Endodermal cell (in vitro differentiated cells): ENCODE measurements around the gene IVD. TPM values are rescaled to one million over a fixed set of nuclear protein-coding genes. Genes with fewer than 3 reads are reported as not detected.

Experiments used
- DNase-seq: peaks from one replicate; pipeline ENCODE4 v3.0.0-alpha.2; 2017
- H3K27ac ChIP-seq: 2 replicates; pipeline ENCODE4 v1.5.1; 2013; ENCODE audit warnings: mild to moderate bottlenecking, low read depth, low read length, moderate library complexity
- H3K27me3 ChIP-seq: 2 replicates; pipeline ENCODE4 v1.6.1; 2013; ENCODE audit warnings: mild to moderate bottlenecking, low read length, moderate library complexity; ENCODE audit not compliant: insufficient read depth, control insufficient read depth, poor library complexity, severe bottlenecking
- H3K36me3 ChIP-seq: 2 replicates; pipeline ENCODE4 v1.7.0; 2013; ENCODE audit warnings: mild to moderate bottlenecking, low read length, moderate library complexity; ENCODE audit not compliant: control insufficient read depth, insufficient read depth
- H3K4me1 ChIP-seq: one replicate; pipeline ENCODE4 v1.7.0; 2013; ENCODE audit warnings: low read length; ENCODE audit not compliant: control insufficient read depth, insufficient read depth
- H3K4me3 ChIP-seq: 2 replicates; pipeline ENCODE4 v1.5.1; 2013; ENCODE audit warnings: mild to moderate bottlenecking, low read length, moderate library complexity
- H3K9ac ChIP-seq: 2 replicates; pipeline ENCODE4 v1.6.1; 2013; ENCODE audit warnings: mild to moderate bottlenecking, low read length, moderate library complexity; ENCODE audit not compliant: poor library complexity, severe bottlenecking; ENCODE audit errors: extremely low read depth
- H3K9me3 ChIP-seq: 2 replicates; pipeline ENCODE4 v1.6.1; 2013; ENCODE audit warnings: mild to moderate bottlenecking, low read length, moderate library complexity; ENCODE audit not compliant: control insufficient read depth
- H3K27ac Mint-ChIP-seq: 2 replicates; pipeline ENCODE4 v1.8.0; 2020; ENCODE audit warnings: mixed read lengths
- H3K27me3 Mint-ChIP-seq: 2 replicates; pipeline ENCODE4 v1.8.0; 2021; ENCODE audit warnings: mild to moderate bottlenecking, mixed read lengths; ENCODE audit not compliant: insufficient read depth
- H3K36me3 Mint-ChIP-seq: 2 replicates; pipeline ENCODE4 v1.8.0; 2020; ENCODE audit warnings: low read depth, mixed read lengths
- H3K4me1 Mint-ChIP-seq: 2 replicates; pipeline ENCODE4 v1.8.0; 2020; ENCODE audit warnings: mixed read lengths
- H3K4me3 Mint-ChIP-seq: 2 replicates; pipeline ENCODE4 v1.8.0; 2020; ENCODE audit warnings: mild to moderate bottlenecking, moderate library complexity, mixed read lengths
- H3K9me3 Mint-ChIP-seq: 2 replicates; pipeline ENCODE4 v1.8.0; 2020; ENCODE audit warnings: mild to moderate bottlenecking, mixed read lengths
- WGBS, 2 experiments: methylation state at CpG; one replicate each; pipeline versions ENCODE4 v1.1.5 to v1.1.7; 2013; ENCODE audit warnings: missing lambda C conversion rate in 2 of 2, mixed read lengths in 1 of 2; ENCODE audit not compliant: insufficient coverage in 1 of 2, insufficient read length in 1 of 2; 5-methylcytosine and 5-hydroxymethylcytosine counted together
- total RNA-seq, 2 donors: library from RNA; stranded (reverse); fragmentation: NEBNext Ultra II Directional in 1 of 2; extraction: Animal tissue kit (Norgen Biotek cat#: 25700) in 1 of 2; gene quantifications; 2 replicates in 1 of 2; 3 replicates in 1 of 2; pipeline ENCODE4 v1.2.1, GENCODE V29; 2021
- TF ChIP-seq, protein P1 (sequence below): fragments of 200-600 bp; sonication (generic); conservative IDR thresholded peaks from 2 replicates; pipeline ENCODE4 v1.5.0; 2021; ENCODE audit warnings: antibody characterized with exemption, mild to moderate bottlenecking

IVD gene
- total RNA-seq, 2 donors from 2014 or later: 90.6 to 98.7 TPM

DNA sequence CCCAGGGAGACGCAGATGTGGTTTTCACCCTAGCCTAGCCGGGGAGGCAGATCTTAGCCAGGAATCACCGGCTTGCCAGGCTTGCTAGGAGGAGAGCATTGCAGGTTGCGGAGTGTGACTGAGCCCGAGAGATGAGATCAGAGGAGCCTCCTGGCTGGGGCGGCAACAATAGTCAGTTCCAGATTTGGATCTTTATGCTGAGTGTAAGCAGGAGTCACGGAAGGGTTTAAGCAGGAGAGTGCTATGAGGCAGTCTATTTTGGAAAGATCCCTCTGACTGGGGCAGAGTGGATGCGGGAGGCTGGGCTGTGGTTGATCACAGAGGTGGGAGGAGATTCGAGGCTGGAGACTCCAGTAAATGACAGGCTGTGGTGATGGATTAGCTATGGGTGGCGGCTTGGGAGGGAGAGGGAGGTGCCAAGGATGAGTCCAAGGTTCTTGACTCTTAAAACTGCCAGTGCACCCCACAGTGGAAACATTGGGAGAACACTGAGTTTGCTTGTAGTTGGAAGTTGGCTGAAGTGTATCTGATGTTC, 24.7 kb downstream of the IVD start:
- Mint-ChIP-seq H3K4me1 (peaks cover 12% of the 10 kb centered on the region), H3K27me3 (peaks cover 43% of the 10 kb centered on the region), H3K27ac (no peak overlapping the region), H3K9me3 (no peaks in the 10 kb centered on the region), H3K4me3 (no peak overlapping the region), H3K36me3 (no peaks in the 10 kb centered on the region)
- H3K4me3 ChIP-seq: no peak overlapping the region
- H3K4me1 ChIP-seq: no peaks in the 10 kb centered on the region
- TF ChIP-seq, protein P1, sequence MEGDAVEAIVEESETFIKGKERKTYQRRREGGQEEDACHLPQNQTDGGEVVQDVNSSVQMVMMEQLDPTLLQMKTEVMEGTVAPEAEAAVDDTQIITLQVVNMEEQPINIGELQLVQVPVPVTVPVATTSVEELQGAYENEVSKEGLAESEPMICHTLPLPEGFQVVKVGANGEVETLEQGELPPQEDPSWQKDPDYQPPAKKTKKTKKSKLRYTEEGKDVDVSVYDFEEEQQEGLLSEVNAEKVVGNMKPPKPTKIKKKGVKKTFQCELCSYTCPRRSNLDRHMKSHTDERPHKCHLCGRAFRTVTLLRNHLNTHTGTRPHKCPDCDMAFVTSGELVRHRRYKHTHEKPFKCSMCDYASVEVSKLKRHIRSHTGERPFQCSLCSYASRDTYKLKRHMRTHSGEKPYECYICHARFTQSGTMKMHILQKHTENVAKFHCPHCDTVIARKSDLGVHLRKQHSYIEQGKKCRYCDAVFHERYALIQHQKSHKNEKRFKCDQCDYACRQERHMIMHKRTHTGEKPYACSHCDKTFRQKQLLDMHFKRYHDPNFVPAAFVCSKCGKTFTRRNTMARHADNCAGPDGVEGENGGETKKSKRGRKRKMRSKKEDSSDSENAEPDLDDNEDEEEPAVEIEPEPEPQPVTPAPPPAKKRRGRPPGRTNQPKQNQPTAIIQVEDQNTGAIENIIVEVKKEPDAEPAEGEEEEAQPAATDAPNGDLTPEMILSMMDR: no peak
- no peaks in the 10 kb centered on the region for H3K9me3 ChIP-seq
- H3K36me3 ChIP-seq: no peaks in the 10 kb centered on the region
- peak; percentile 78 for DNase-seq
- 56 to 66% methylated on average over 7 to 10 of the region's 10 CpGs for WGBS, 2 experiments
- H3K9ac ChIP-seq: no peak overlapping the region
- H3K27me3 ChIP-seq: peaks cover 30% of the 10 kb centered on the region
- no peak overlapping the region for H3K27ac ChIP-seq

DNA sequence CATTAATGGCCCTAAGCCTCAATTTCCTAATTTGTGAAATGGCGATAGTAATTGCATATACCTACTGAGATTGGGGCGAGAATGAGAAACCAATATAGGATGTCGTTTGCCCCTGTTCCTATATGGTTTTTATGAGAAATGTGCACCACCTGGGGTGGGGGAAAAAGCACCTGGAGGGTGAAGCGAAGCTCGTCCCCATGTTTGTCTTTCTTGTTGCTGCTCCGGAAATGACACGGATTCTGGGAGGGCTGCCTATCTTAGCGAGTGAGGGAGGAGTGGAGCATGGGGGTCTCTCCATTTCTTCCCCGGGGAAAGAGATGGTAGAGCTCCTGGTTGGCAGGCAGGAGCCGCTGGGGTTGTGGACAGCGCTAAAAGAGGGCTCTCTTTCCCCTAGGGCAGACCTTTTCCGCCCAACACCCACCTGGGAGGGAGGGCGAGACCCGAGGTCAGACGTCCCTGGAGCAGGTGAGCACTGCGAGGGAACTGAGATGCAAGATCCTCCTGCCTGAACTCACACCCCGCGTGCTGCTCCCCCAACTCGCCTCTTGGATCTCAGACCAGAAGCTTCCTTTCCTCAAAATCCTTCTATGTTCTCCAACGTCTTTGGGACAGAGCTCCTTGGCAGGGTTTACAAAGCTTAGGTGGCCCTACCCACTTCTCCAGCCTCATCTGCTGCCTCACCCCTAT, 29.6 kb downstream of the IVD start:
- H3K4me1 Mint-ChIP-seq: peaks cover 36% of the 10 kb centered on the region
- no peaks in the 10 kb centered on the region for H3K36me3 ChIP-seq
- H3K9me3 ChIP-seq: no peaks in the 10 kb centered on the region
- H3K27ac Mint-ChIP-seq: no peak overlapping the region
- peak overlapping the region; percentile 85 for H3K4me3 Mint-ChIP-seq
- H3K36me3 Mint-ChIP-seq: no peaks in the 10 kb centered on the region
- H3K4me1 ChIP-seq: peaks cover 7% of the 10 kb centered on the region
- H3K9me3 Mint-ChIP-seq: no peaks in the 10 kb centered on the region
- peaks cover 61% of the 10 kb centered on the region for H3K27me3 ChIP-seq
- DNase-seq: no peak
- no peak overlapping the region for H3K27ac ChIP-seq
- H3K9ac ChIP-seq: no peak overlapping the region
- H3K27me3 Mint-ChIP-seq: peaks cover 55% of the 10 kb centered on the region
- TF ChIP-seq, protein P1: no peak
- 60 to 69% methylated on average over 11 to 20 of the region's 20 CpGs for WGBS, 2 experiments
- H3K4me3 ChIP-seq: peak overlapping the region; percentile 82

DNA sequence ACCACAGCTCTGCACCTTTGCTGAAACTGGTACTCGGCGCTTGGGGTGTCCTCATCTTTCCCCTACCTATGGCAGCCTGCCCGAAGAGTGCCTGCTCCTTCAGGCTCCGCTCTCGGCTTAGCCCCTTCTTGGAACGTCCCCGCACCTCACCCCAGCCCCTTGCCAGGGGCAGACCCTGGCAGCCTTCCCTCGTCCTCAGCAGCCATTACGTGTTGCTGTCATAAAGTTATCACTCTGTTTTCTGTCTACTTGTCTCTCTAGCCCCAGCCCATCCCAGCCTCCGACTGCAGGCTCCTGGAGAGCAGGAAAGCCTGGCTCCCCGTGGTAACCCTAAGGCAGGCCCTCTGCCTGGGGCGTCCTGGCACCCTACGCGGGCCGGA, 30.1 kb downstream of the IVD start:
- peak overlapping the region; percentile 18 for H3K9ac ChIP-seq
- DNase-seq: no peak

More for the DNA sequence above, 30.1 kb downstream of the IVD start:
- Histone ChIP-seq H3K4me1 (peaks cover 7% of the 10 kb centered on the region), H3K36me3 (no peaks in the 10 kb centered on the region), H3K9me3 (no peaks in the 10 kb centered on the region), H3K27me3 (peaks cover 61% of the 10 kb centered on the region), H3K4me3 (peak overlapping the region; percentile 82), H3K27ac (no peak overlapping the region)
- TF ChIP-seq, protein P1: no peak
- H3K9me3 Mint-ChIP-seq: no peaks in the 10 kb centered on the region
- H3K4me1 Mint-ChIP-seq: peaks cover 32% of the 10 kb centered on the region
- H3K4me3 Mint-ChIP-seq: peak overlapping the region; percentile 85
- 29 to 46% methylated on average over 9 to 15 of the region's 15 CpGs for WGBS, 2 experiments
- no peaks in the 10 kb centered on the region for H3K36me3 Mint-ChIP-seq
- H3K27ac Mint-ChIP-seq: no peak overlapping the region
- peaks cover 51% of the 10 kb centered on the region for H3K27me3 Mint-ChIP-seq
